Posterior vena cava (tissue), 2 donors: Measurements from ENCODE around the gene ALG9. TPM values are rescaled to one million over a fixed set of nuclear protein-coding genes. Genes with fewer than 3 reads are reported as not detected.

Experiments used
- DNase-seq: peaks from one replicate; pipeline ENCODE4 v3.0.0-alpha.2; 2020; ENCODE audit warnings: low spot score
- intact Hi-C, 2 donors: fragments of 100-400 bp; cut with DNase I; formaldehyde crosslinking; loops; one replicate each; pipeline versions ENCODE4 v1.14.1 to v1.14.2; 2022 to 2023
- long read RNA-seq, 2 donors: library from polyadenylated mRNA; unstranded; transcript quantifications; one replicate each; pipeline ENCODE4 v2.0.0, GENCODE V29; 2020 to 2021
- total RNA-seq, 2 donors: library from RNA; stranded (reverse); fragmentation: NEBNext Ultra II Directional; extraction: Animal tissue kit (Norgen Biotek cat#: 25700); gene quantifications; one replicate each; pipeline ENCODE4 v1.2.1, GENCODE V29; 2021
- donor health status: DM: yes; HTN: yes; CAD: no.
- donor health status: DM: yes; HTN: yes; CAD: no.

ALG9 gene
- total RNA-seq: 10 to 100 TPM; 21.8 to 23.8 TPM
- long read RNA-seq, donor 1, partial matches to known transcripts: 0 of 4 reads
- long read RNA-seq, donor 1, other reads (novel, unspliced or antisense): 1 of 4 reads
- long read RNA-seq, donor 2, transcript ALG9-214 (15 exons, 2,028 nt): major isoform, 14 of 27 reads
- long read RNA-seq, donor 2, partial matches to known transcripts: 1 of 27 reads
- long read RNA-seq, donor 2, other reads (novel, unspliced or antisense): 8 of 27 reads

DNA sequence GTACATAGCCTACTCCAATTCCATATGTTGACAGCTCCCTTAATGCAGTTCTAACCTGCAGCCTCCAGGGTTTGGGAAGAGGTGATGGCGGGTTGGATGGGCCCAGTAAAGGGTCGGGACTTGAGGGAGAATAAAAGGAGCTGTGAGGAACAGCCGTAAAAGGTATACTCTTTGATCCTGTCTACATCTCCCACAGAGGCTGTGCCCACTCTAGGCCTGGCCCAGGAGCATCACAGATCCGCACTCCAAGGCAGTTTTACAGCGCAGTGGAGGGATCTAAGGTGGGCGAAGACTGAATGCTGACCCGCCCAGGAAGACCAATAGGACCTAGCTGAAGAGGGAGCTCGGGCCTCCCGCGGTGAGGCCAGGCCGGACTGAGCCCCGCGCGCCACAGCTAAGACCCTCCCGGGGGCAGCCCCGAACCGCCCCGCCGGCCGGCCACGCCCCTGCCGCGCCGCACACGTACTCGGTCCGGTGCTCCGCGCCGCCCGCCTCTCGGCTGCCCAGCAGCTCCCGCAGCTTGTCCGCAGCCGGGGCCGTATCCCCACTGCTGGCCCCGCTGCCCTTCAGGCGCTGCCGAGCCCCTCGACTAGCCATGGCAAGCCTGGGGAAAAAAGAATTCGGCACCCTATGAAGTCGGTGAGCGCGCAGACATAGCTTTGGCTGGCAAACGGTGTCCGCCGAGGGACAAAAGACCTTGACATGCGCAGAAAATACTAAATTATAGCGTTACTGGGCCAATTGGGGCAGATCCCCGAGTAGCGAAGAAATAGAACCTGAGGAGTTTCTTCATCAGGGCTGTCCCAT, at the start of gene ALG9:
TSS of gene ALG9 (minus strand) at position 696 of the 807 bp plus-strand sequence. CDS start at position 597, 99 bp downstream.
- peak; percentile 95 for DNase-seq
- intact Hi-C loops: loop anchor here in 1 of 2 donors (10.0 kb wide), 2 partner anchors 64 to 104 kb away; partner anchors contain the start of gene DIXDC1

- intact Hi-C loops: no loop called here
- no peak for DNase-seq
Observed at GRCh38 chr11:111920908-111921307, 49.5 kb upstream of the ALG9 start.

DNA sequence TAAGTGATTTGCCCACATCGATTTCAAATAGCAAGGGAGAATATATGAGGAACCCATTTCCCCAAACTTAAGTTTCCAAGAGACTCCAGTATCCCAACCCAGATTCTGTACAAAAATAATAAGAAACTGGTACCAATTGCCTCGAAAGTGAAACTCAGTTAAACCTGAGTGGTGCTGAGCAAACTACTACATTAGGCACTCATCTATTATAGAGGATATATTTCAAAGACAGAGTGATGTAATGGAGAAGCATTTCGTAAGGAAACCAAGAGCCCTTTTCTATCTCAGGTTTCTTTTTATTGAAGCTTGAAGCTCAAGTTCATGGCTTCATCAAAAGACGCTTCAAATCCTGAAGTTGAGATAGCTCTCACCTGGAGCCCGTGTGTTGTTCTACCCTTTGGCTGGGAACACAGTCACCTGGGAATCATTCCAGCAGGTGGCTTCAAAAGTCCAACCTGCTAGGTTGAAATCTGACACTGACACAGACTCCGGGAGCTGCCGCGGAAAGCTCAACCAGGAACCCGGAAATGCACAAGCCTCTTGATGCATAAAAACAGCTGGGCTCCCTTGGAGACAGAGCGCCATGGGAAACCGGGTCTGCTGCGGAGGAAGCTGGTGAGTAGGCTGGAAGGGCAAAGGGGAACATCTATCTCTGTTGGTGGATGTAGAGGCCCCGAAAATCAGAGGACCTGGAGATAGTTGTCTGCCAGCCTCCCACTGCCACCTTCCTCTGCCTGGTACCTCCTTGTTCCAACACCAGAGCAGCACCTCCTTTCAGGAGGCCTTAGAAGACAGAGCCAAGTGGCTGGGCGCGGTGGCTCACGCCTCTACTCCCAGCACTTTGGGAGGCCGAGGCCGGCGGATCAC, 47.2 kb upstream of the ALG9 start, which contains the start of gene C11orf52:
TSS of gene C11orf52 (plus strand) at position 524 of the 867 bp plus-strand sequence. CDS start at position 584, 60 bp downstream.
- intact Hi-C loops: no loop called here
- DNase-seq: no peak

GRCh38 chr11:111917788-111918187, 46.4 kb upstream of the ALG9 start:
- DNase-seq: no peak
- intact Hi-C loops: no loop called here

GRCh38 chr11:111917312-111917711, 45.9 kb upstream of the ALG9 start:
- no peak for DNase-seq
- intact Hi-C loops: no loop called here

DNA sequence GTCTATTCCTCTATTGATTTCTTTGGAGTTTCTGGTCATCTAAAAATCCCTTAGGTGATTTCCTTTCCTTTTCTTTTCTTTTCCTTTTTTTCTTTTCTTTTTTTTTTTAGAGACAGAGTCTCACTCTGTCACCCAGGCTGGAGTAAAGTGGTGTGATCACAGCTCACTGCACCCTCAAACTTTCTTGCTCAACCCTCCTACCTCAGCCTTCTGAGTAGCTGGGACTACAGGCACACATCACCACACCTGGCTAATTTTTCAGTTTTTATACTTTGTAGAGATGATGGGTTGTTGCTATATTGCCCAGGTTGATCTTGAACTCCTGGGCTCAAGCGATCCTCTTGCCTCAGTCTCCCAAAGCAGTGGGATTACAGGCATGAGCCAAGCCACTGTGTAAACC, 45.4 kb upstream of the ALG9 start:
- DNase-seq: no peak
- intact Hi-C loops: no loop called here

- no peak for DNase-seq
- intact Hi-C loops: loop anchor here in 1 of 2 donors (5.0 kb wide), 1 partner anchor 37 kb away; the partner anchor contains the start of genes CFAP68 and FDXACB1
Observed at GRCh38 chr11:111913997-111914396, 42.6 kb upstream of the ALG9 start.

DNA sequence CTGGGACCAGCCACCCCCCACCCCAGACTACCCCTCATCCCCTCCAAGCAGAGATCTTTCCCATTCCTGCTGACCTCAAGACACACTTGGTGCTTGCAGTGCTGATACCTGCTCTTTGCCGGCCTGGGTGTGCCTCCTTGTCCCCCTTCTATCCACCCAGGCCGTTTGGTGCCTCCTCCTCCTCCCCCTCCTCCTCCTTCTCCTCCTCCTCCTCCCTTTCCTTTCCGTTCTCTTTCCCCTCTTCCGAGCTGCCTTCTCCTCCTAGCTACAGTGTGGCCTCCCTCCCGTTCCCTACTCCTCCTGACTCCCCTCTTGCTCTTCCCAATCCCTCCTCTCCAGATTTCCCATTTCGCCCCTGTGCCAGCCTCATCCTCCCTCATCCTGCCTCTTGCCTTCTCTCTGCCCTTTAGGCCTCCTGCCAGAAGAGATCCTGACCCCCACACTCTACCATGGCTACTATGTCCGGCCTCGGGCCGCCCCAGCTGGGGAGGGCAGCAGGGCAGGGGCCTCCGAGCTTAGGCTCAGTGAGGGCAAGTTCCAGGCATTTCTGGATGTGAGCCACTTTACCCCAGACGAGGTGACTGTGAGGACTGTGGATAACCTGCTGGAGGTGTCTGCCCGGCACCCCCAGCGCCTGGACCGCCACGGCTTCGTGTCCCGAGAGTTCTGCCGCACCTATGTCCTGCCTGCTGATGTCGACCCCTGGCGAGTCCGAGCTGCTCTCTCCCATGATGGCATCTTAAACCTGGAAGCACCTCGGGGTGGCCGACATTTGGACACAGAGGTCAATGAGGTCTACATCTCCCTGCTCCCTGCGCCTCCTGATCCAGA, 41.9 kb upstream of the ALG9 start:
- no peak for DNase-seq
- intact Hi-C loops: loop anchor here in 1 of 2 donors (5.0 kb wide), 1 partner anchor 36 kb away; the partner anchor contains the start of genes CFAP68 and FDXACB1

GRCh38 chr11:111912535-111912934, 41.2 kb upstream of the ALG9 start, which contains the start of gene HSPB2:
Gene HSPB2, plus strand, starts transcription at chr11:111912734. Its CDS starts 96 bp downstream, at chr11:111912830.
- no peak for DNase-seq
- intact Hi-C loops: loop anchor here in 1 of 2 donors (5.0 kb wide), 1 partner anchor 35 kb away; the partner anchor contains the start of genes CFAP68 and FDXACB1

DNA sequence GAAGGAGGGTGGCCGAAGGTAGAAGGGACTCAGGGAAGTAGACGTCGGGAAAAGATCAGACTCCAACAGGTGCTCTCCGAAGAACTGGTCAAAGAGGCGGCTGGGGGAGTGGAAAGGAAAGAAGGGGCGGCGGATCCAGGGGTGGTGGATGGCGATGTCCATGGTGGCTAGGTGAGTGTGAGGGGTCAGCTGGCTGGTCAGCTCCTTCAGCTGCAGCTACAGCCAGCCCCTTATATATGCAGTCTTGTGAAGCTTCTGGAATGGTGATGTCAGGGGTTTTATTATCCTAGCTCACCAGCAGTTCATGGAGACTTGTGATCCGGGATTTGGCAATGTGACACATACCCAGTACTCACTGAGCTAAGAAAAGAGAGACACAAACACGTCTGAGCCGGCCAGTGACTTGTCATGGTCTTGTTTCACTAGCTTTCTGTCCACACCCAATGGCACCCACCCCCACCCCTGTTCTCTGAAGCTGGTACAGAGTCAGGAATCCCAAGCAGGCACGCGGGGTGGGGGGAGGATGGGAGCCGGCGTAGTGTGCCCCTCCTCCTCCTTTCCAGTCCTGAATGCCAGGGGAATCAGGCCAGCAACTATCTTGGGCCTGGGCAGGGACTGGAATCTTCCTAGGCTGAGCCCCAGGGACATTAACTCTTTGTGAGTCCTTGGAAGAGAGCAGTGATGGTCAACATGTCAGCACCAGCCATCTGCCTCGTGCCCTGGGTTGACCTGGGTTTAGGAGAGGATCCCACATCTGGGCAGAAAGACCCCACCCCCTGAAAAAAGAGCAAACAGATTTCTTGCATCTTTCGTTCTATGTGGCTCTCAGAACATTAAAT, 40.4 kb upstream of the ALG9 start, which contains the start of gene CRYAB:
TSS of gene CRYAB (minus strand) at position 208 of the 839 bp plus-strand sequence. CDS start at position 162, 46 bp downstream.
- intact Hi-C loops: loop anchor here in 1 of 2 donors (5.0 kb wide), 1 partner anchor 34 kb away; the partner anchor contains the start of genes CFAP68 and FDXACB1
- peak; percentile 95 for DNase-seq

DNA sequence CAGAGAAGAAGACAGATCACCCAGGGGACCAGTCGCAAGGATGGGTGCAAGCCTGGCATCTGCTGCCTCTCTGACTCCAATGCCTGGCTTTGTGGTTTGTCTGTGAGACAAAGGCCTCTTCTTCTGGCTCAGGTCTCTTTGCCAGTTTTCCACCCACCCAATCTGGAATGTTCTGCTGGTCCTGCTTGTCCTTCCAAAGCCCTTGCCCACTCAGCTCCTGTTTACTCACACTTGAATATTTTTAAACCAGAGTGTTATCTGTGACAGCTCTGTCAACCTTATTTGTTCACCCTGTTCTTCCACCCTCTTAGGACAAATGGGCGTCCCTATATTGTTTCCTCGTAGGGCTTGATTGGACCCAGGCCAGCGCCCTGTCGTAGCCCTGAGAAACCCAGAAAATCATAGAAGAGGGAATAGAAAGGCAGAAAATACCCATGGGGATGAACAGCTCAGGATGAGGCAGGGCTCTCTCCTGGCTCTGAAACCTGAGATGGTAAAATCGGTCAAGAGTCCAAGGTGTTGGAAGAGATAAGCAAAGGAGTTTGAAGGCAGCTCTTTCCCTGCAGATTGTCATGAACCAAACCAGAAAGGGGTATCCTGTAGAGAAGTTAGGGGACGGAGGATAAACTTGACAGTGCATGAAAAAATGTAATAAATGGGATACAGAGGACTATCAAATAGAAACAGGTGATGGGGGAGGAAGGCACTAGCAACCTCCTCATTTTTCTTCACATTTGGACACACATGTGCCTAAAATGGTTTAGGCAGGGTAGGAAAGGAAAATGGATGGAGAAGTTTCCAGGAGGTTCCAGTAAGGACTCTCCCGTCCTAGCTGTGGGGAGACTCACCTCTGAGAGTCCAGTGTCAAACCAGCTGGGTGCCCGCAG, 39.5 kb upstream of the ALG9 start:
- intact Hi-C loops: loop anchor here in 1 of 2 donors (5.0 kb wide), 1 partner anchor 34 kb away; the partner anchor contains the start of genes CFAP68 and FDXACB1
- no peak for DNase-seq

GRCh38 chr11:111909378-111909777, 38.0 kb upstream of the ALG9 start:
- intact Hi-C loops: no loop called here
- DNase-seq: no peak

- intact Hi-C loops: no loop called here
- no peak for DNase-seq
Observed at GRCh38 chr11:111908639-111909305, 37.4 kb upstream of the ALG9 start.

GRCh38 chr11:111906680-111907079, 35.3 kb upstream of the ALG9 start:
- no peak for DNase-seq
- intact Hi-C loops: no loop called here

GRCh38 chr11:111905411-111905810, 34.0 kb upstream of the ALG9 start:
- intact Hi-C loops: no loop called here

DNA sequence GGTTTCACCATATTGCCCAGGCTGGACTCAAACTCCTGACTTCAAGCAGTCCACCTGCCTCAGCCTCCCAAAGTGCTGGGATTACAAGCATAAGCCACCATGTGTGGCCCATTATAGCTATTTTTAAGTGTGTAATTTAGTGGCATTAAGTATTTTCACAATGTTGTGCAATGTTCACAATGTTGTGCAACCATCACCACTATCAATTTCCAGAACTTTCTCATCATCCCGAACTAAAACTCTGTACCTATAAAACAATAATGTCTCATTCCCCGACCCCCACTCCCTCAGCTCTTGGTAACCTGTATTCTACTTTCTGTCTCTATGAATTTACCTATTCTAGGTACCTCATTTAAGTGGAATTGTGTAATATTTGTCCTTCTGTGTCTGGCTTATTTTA, 15.5 kb upstream of the ALG9 start:
- DNase-seq: no peak

More at GRCh38 chr11:111905411-111905810, 34.0 kb upstream of the ALG9 start:
- no peak for DNase-seq

More for the DNA sequence above, 15.5 kb upstream of the ALG9 start:
- intact Hi-C loops: no loop called here
